ENCODE results near the gene ADCK2.

GRCh38 chr7:140691376-140692045, 18.8 kb downstream of the ADCK2 start:
- TF ChIP-seq CTCF (IDR thresholded peaks at IDR 0.05; ENCODE audit: insufficient read depth, low read length) (no peak), POLR2AphosphoS5 (IDR thresholded peaks at IDR 0.05; ENCODE audit: low read depth) (no peak), SPI1 (IDR thresholded peaks at IDR 0.05; ENCODE audit: borderline replicate concordance, low read depth) (no peak)
